ENCODE data around the gene EXD1. TPM values are rescaled to one million over a fixed set of nuclear protein-coding genes. Genes with fewer than 3 reads are reported as not detected.
"Not testable (repeated sequence)": the region's sequence is repeated elsewhere in the genome, so short reads cannot be mapped to it uniquely, and the experiment has no call there.

The EXD1 gene
- total RNA-seq, 4 donors from 2014 or later = not detected

DNA sequence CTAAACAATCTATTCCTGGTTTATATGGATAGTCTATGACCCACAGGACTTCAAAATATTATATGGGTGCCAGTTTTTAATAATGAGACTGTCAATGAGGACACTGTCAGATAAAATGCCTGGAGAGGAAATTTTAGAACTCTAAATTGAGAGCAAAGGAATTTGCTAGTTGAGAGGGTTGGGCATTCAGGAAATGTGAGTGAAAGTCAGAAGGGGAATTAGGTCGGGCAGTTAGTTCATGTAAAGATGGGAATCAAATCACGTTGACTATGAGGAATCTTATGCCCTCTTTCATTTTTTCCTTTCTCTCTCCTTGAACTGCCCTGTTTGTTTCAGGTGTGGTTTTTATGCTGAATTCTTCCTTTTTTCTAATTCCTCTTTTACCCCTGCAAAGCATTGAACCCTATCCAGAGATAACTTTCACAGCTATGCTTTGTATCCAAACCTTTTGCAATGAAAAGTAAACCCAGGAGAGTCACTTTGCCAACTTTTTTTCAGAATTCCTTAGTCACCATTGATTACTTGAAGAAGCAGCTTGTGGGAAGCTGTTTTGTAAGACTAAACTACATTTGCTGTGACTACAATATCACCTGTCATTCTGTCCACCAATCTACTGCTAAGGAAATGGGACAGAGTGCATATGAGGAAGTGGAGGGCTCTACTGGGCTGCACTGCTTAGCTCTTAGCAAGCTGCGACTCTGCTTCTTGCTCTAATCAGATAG, 28.4 kb upstream of the EXD1 start:
- Histone ChIP-seq H3K27me3 (no peaks in the 10 kb centered on the region), H3K9me3 (no peaks in the 10 kb centered on the region), H3K36me3 (peaks cover 0 to 66% of the 10 kb centered on the region in 2 donors), H3K27ac (no peak overlapping the region), H3K4me3 (no peak overlapping the region), H3K4me1 (no peaks in the 10 kb centered on the region)
- WGBS, 2 donors (ENCODE audit: low coverage in 1 of 2) = 62 to 65% methylated on average over 3 of the region's 3 CpGs
- TF ChIP-seq, protein P1, sequence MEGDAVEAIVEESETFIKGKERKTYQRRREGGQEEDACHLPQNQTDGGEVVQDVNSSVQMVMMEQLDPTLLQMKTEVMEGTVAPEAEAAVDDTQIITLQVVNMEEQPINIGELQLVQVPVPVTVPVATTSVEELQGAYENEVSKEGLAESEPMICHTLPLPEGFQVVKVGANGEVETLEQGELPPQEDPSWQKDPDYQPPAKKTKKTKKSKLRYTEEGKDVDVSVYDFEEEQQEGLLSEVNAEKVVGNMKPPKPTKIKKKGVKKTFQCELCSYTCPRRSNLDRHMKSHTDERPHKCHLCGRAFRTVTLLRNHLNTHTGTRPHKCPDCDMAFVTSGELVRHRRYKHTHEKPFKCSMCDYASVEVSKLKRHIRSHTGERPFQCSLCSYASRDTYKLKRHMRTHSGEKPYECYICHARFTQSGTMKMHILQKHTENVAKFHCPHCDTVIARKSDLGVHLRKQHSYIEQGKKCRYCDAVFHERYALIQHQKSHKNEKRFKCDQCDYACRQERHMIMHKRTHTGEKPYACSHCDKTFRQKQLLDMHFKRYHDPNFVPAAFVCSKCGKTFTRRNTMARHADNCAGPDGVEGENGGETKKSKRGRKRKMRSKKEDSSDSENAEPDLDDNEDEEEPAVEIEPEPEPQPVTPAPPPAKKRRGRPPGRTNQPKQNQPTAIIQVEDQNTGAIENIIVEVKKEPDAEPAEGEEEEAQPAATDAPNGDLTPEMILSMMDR (IDR thresholded peaks at IDR 0.05) = no peak
- ATAC-seq = no peak

DNA sequence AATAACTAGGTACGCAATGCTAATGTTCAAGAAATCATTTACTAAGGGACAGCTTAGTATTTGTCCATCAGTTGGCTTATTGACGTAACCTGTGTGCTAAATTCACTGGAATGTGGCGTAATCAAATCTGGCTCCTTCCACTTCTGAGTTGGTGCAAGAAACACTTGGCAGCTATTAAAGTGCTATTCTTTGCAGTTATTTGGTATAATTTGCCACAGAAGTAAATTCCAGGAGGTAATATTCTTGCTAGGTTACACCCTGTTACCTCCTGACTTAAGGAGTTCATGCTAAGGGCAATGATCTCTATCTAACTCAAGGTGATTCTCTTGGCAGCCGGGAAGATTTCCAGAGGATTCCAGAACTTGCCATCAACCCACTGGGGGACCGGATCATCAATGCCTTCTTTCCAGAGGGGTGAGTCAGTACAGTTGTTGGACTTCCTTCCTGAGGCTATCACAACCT, 26.1 kb upstream of the EXD1 start:
- no peak for ATAC-seq
- no peaks in the 10 kb centered on the region for H3K4me1 ChIP-seq
- H3K4me3 ChIP-seq = no peak overlapping the region
- H3K27me3 ChIP-seq = no peaks in the 10 kb centered on the region
- WGBS, 2 donors (ENCODE audit: low coverage in 1 of 2) = 94% methylated on average over 4 to 5 of the region's 5 CpGs
- TF ChIP-seq POLR2A (IDR thresholded peaks at IDR 0.05) (no peak), POLR2AphosphoS5 (IDR thresholded peaks at IDR 0.05) (no peak), EP300 (IDR thresholded peaks at IDR 0.05) (no peak)
- TF ChIP-seq, protein P1 (IDR thresholded peaks at IDR 0.05) = no peak
- H3K36me3 ChIP-seq = peaks cover 0 to 62% of the 10 kb centered on the region in 2 donors
- H3K9me3 ChIP-seq = no peaks in the 10 kb centered on the region
- no peak overlapping the region for H3K27ac ChIP-seq

DNA sequence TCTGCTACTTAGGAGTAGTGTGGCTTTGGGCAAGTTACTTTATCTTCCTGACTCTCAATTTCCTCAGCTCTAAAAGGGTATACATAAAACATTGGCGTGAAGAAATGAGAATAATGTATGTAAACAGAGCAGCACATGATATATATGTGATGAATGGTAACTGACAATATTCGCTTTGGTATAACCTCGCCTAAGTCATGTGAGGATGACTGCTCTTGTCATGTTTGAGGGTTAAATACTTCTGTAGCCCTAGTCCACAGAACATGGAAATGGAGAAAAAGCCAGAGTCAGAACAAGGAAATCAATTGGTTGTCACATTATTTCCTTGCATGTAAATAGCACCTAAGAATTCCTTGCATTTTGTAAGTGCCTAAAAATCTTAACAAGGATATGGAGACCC, 25.5 kb upstream of the EXD1 start:
- no peak overlapping the region for H3K27ac ChIP-seq
- TF ChIP-seq EP300 (IDR thresholded peaks at IDR 0.05) (no peak), POLR2AphosphoS5 (IDR thresholded peaks at IDR 0.05) (no peak), POLR2A (IDR thresholded peaks at IDR 0.05) (no peak)
- TF ChIP-seq, protein P1 (IDR thresholded peaks at IDR 0.05) = no peak
- no peaks in the 10 kb centered on the region for H3K27me3 ChIP-seq
- H3K4me1 ChIP-seq = no peaks in the 10 kb centered on the region
- no peaks in the 10 kb centered on the region for H3K9me3 ChIP-seq
- 88 to 91% methylated on average over 3 of the region's 3 CpGs for WGBS, 2 donors (ENCODE audit: low coverage in 1 of 2)
- H3K36me3 ChIP-seq = peaks cover 0 to 62% of the 10 kb centered on the region in 2 donors
- H3K4me3 ChIP-seq = no peak overlapping the region
- no peak for ATAC-seq

DNA sequence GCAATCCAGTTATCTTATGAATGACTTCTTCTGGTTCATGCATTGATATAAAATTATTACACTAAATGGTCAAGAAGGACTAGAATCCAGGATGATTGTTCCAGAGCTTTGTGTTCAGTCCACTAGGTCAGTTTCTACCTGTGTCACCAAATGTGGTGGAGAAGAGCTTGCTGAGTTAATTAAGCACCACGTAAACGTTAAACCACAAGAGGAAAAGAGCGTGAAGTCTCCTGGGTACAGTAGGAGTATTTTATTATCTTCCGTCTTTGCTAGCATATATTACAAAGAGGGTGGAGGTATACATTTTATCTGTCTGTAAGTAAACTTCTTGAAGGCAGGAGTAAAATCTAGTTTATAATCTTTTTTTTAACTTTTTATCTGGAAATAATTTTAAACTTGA, 24.0 kb upstream of the EXD1 start:
- Histone ChIP-seq H3K27me3 (no peaks in the 10 kb centered on the region), H3K4me1 (peaks cover 0 to 9% (median 0%) of the 10 kb centered on the region in 3 donors), H3K27ac (no peak overlapping the region), H3K4me3 (no peak overlapping the region), H3K36me3 (peaks cover 0 to 54% of the 10 kb centered on the region in 2 donors), H3K9me3 (no peaks in the 10 kb centered on the region)
- no peak for TF ChIP-seq POLR2AphosphoS5 (IDR thresholded peaks at IDR 0.05)
- TF ChIP-seq EP300 (IDR thresholded peaks at IDR 0.05) = no peak
- TF ChIP-seq, protein P1 (IDR thresholded peaks at IDR 0.05) = no peak
- TF ChIP-seq POLR2A (IDR thresholded peaks at IDR 0.05) = no peak
- ATAC-seq = no peak
- 92 to 98% methylated on average over 4 of the region's 4 CpGs for WGBS, 2 donors (ENCODE audit: low coverage in 1 of 2)

DNA sequence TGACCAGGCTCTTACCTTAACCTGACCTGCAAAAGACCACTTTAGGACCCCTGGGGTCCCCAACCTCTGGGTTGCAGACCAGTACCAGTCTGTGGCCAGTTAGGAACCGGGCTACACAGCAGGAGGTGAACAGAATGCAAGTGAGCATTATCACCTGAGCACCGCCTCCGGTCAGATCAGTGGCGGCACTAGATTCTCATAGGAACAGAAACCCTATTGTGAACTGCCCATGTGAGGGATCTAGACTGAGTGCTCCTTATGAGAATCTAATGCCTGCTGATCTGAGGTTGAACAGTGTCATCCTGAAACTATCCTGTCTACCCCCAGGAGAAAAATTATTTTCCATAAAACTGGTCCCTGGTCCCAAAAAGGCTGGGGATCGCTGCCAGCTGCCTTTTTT, 20.9 kb upstream of the EXD1 start:
- 73% methylated on average over 2 of the region's 5 CpGs; no CpG with 5 or more reads in 1 of the 2 donors for WGBS, 2 donors (ENCODE audit: low coverage in 1 of 2)
- TF ChIP-seq EP300 (IDR thresholded peaks at IDR 0.05) = no peak
- no peak for TF ChIP-seq POLR2A (IDR thresholded peaks at IDR 0.05)
- no peak for TF ChIP-seq POLR2AphosphoS5 (IDR thresholded peaks at IDR 0.05)
- TF ChIP-seq, protein P1 (IDR thresholded peaks at IDR 0.05) = no peak
- H3K27me3 ChIP-seq = no peaks in the 10 kb centered on the region
- ATAC-seq = no peak
- no peak overlapping the region for H3K4me3 ChIP-seq
- peaks cover 0 to 14% (median 0%) of the 10 kb centered on the region in 3 donors for H3K4me1 ChIP-seq
- no peaks in the 10 kb centered on the region for H3K9me3 ChIP-seq
- H3K27ac ChIP-seq = no peak overlapping the region
- H3K36me3 ChIP-seq = peaks cover 0 to 39% of the 10 kb centered on the region in 2 donors

DNA sequence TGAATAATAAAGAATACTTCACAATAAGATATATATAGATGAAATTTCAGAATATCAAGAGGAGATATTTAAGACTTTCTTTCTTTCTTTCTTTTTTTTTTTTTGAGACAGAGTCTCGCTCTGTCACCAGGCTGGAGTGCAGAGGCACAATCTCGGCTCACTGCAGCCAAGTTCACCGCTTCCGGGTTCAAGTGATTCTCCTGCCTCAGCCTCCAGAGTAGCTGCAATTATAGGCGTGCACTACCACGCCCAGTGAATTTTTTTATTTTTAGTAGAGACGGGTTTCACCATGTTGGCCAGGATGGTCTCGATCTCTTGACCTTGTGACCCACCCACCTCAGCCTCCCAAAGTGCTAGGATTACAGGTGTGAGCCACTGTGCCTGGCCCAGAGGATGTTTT, 20.2 kb upstream of the EXD1 start:
- not testable (repeated sequence) for H3K27ac ChIP-seq, H3K27me3 ChIP-seq, H3K4me3 ChIP-seq, ATAC-seq, H3K9me3 ChIP-seq
- Histone ChIP-seq H3K36me3 (peaks cover 0 to 44% of the 10 kb centered on the region in 2 donors), H3K4me1 (peaks cover 0 to 14% (median 0%) of the 10 kb centered on the region in 3 donors)
- WGBS, 2 donors (ENCODE audit: low coverage in 1 of 2) = 80% methylated on average over 8 of the region's 8 CpGs; no CpG with 5 or more reads in 1 of the 2 donors
